Adrenal gland (tissue), 5 donors: ENCODE data around the gene PPP1R14D.

Experiments
- CTCF ChIP-seq, 6 experiments: fragments of 450-650 bp in 4 of 6; fragments of 200-600 bp in 2 of 6; sonication (generic) in 1 of 6; IDR thresholded peaks; 1 replicate in 5 of 6; 2 replicates in 1 of 6; pipeline versions ENCODE4 v1.5.1 to v1.8.0; 2016 to 2021; ENCODE audit warnings: antibody characterized with exemption in 6 of 6, mild to moderate bottlenecking in 2 of 6, moderate library complexity in 1 of 6
- POLR2A ChIP-seq, 2 donors: fragments of 450-650 bp; IDR thresholded peaks; one replicate each; pipeline ENCODE4 v1.6.1; 2017; ENCODE audit warnings: antibody characterized with exemption in 2 of 2, mild to moderate bottlenecking in 2 of 2, moderate library complexity in 1 of 2
- donor health status: DM: no; HTN: no; CAD: no.

- TF ChIP-seq CTCF (IDR thresholded peaks at IDR 0.05) = peak in 1 of 6 experiments; percentile 21
- TF ChIP-seq POLR2A (IDR thresholded peaks at IDR 0.05) = no peak
Measured at GRCh38 chr15:40873694-40874561, 45.4 kb upstream of the PPP1R14D start, which contains the start of gene RHOV.
